ENCODE data around the gene EME2.

DNA sequence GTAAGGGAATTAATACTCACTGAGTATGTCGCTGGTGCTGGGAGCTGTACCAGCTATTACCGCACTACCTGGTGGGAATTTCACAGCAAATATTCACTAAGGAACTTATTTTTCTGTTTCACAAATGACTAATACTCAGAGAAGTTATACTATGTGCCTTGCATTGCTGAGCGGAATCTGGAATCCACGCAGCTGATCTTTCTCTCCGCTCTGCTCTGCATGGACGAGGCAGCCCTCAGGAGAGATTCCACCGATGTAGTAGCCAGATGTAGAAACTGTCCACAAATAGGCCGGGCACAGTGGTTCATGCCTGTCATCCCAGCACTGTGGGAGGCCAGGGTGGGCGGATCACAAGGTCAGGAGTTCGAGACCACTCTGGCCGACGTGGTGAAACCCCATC, 18.4 kb upstream of the EME2 start:
- TF ChIP-seq, protein P1, sequence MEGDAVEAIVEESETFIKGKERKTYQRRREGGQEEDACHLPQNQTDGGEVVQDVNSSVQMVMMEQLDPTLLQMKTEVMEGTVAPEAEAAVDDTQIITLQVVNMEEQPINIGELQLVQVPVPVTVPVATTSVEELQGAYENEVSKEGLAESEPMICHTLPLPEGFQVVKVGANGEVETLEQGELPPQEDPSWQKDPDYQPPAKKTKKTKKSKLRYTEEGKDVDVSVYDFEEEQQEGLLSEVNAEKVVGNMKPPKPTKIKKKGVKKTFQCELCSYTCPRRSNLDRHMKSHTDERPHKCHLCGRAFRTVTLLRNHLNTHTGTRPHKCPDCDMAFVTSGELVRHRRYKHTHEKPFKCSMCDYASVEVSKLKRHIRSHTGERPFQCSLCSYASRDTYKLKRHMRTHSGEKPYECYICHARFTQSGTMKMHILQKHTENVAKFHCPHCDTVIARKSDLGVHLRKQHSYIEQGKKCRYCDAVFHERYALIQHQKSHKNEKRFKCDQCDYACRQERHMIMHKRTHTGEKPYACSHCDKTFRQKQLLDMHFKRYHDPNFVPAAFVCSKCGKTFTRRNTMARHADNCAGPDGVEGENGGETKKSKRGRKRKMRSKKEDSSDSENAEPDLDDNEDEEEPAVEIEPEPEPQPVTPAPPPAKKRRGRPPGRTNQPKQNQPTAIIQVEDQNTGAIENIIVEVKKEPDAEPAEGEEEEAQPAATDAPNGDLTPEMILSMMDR (IDR thresholded peaks at IDR 0.05) = no peak
- TF ChIP-seq POLR2A (IDR thresholded peaks at IDR 0.05) = no peak
